GM18873 (cell line): ENCODE measurements around the gene ARHGAP15.

Source experiments
- ATAC-seq: cut with Tn5 transposase; IDR thresholded peaks from one replicate; pipeline ENCODE4 v1.9.1; 2021; ENCODE audit warnings: mild to moderate bottlenecking, moderate library complexity, moderate number of reproducible peaks; ENCODE audit not compliant: unreplicated experiment, low FRiP score

ARHGAP15 gene

DNA sequence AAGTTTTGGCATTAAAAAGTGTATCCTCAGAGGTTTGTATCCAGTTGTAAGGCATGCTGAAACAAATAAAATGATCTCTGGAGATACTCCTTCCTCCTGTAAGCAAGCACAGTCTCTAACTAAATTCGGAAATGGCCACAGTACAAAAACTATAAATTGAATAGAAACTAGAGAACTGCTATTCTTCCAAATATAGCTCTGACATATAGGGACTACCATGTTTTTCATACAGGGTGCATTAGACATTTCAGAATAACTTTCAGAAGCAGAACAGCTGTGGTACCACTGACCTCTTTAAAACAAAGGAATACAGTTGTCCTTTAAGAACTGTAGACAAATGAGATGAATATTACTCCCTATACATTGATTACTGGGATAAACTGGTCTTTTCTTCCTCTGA lies 568.5 kb downstream of the ARHGAP15 start:
- no peak for ATAC-seq

DNA sequence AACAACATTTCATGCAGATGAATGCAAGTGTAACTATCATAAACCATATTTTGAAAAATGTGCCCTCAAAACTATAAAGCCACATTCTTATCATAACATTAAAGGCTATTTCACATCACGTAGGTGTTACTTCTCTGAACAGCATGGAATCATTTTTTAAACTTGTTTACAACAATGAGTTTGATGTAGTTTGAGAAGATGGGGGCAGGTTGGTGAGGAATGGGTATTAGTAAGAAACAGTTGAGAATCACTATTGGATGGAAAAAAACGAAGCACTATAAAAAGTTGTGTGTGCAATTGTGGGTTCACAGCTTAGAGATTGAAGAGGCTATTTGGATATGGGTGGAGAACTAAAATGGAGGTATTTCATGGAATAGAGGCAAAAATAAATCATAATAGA lies 569.1 kb downstream of the ARHGAP15 start:
- no peak for ATAC-seq

- ATAC-seq = no peak
Observed at GRCh38 chr2:143698888-143699570, 569.8 kb downstream of the ARHGAP15 start.

DNA sequence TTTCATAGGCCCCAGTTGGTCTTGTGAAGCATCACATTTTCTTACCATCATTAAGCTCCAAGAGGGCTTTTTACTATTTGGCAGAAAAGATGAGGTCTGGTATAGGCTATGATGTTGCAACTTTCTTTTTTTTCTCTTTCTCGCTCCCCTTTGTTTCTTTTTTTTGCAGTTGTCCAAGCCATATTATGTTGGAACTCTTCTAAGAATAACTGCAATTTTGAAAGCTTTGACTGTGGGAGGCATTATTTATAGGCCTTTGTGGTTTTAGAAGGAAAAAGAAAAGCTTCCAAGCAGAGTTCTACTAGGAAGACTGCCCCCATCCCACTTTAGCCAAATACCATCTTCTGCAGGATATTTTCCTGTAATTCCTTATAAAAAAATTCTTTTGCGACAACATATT lies 571.6 kb downstream of the ARHGAP15 start:
- ATAC-seq = no peak

DNA sequence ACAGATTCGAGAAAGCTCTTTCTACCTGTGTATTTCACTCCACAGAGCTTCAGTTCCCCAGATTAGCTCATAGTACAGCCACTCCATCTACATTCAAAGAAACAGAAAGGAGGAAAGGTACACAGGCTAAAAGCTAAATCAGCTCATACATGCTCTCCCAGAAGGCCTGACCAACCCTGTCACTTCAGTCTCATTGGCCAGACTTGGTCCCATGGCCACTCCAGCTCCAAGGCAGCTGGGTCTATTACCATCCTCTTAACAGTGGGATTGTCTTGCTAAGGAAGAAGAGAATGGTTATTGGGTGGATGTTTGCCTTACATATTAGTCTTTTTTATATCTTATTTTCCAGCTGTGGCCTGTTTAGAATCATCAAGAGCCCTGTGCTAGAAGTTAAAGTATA lies 572.6 kb downstream of the ARHGAP15 start:
- ATAC-seq = no peak

- ATAC-seq = no peak
Observed at GRCh38 chr2:143702931-143703330, 573.7 kb downstream of the ARHGAP15 start.

GRCh38 chr2:143704451-143705106 lies 575.4 kb downstream of the ARHGAP15 start:
- ATAC-seq = no peak

- ATAC-seq = no peak
Observed at GRCh38 chr2:143705108-143705707, 576.0 kb downstream of the ARHGAP15 start.

GRCh38 chr2:143706354-143706753 lies 577.1 kb downstream of the ARHGAP15 start:
- no peak for ATAC-seq

DNA sequence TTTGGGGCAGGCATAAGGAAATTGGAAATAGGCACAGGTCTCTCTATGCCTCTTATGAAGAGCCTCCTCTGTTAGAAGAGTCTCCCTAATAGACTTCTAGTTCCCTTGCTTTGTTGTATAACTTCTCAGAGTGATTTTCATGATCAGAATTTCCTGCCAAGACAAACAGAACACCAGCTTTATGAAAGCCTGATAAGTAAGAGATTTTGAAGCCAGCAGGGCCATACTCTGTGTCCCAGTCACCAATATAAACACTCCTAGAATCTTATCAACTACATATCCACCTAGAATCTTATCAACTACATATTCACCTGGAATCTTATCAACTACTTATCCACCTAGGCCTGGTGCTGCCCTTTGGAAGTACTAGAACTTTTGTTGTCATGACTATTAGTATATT lies 579.5 kb downstream of the ARHGAP15 start:
- no peak for ATAC-seq

DNA sequence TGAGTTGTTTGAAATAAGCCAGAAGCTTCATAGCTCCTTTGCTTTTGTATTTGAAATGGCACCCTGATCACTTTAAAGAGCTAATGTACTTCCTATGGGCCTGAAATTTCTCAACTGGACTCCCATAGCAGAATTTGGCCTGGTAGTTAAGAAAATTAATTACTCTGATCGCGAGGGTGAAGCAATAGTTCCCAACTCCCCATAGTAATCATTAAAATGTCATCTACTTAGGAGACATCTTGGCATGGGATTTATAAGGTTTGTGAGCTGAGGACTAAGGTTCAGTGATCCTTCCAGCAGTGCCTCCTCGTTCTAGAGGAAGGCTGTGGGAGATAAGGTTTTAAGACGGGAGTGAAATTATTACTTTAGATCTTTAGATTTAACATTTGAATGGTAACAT lies 581.0 kb downstream of the ARHGAP15 start:
- ATAC-seq = no peak

DNA sequence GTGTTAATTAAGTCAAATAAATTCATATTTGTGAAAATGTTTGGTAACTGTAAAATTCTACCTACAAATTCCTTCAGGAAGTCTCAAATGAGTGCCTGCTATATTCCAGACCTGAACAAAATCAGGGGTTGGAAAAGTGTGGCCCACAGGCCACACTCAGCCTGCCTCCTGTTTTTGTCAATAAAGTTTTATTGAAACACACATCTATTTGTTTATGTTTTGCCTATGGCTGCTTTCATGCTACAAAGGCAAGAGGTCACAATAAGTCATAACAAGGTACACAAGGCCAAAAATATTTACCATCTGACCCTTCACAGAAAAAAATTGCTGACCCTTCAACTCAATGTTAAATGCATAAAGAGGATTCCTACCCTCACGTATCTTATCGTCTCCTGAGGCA lies 581.7 kb downstream of the ARHGAP15 start:
- no peak for ATAC-seq

GRCh38 chr2:143716522-143716921 lies 587.3 kb downstream of the ARHGAP15 start:
- ATAC-seq = no peak

DNA sequence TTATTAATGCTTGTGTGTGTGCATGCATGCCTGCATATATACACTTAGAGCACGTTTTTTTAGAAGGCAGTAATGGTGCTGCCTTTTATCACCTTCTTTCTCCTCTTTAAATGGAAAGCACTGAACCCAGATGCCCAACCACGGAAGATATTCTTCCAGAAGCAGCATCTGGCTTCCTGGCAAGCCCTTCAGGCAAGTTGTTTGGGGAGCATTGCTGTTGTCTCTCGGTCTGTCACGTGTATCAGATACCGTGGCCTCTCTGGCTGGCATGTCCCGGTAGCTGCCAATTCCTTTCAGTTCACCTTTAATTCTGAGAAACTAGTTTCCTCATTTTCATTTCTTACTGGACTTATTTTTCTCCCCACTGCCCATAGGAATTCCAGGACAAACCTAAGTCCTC lies 587.8 kb downstream of the ARHGAP15 start:
- ATAC-seq = no peak

DNA sequence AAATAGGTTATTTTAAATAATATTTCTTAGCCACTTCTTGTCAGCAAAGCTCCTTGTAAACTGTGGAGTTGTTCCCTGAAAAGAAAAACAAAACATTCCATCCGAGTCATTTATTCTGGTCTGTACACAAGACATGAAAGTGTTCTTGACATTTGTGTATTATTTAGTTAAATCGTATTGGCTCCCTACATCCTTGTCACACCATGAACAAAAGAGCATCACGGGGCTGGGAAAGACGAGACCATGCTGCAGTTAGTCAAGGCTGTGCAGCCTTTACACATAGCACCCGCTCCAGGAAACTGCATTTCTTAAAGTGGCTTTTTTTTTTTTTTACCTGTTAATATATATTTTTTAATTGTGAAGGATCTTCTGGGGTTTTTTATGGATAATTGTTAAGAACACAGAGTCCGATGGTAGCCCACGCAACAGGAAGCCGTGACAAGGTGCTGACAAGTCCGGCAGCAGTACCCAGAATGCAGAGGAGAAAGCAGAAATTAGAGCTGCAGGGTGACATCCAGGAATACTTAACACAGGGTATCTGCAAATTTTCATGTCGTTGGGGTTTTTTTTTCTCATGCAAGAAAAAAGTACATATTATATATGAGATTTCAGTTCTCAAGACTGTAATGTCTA lies 588.4 kb downstream of the ARHGAP15 start:
- no peak for ATAC-seq

- ATAC-seq = no peak
Observed at GRCh38 chr2:143718745-143719144, 589.5 kb downstream of the ARHGAP15 start.

- ATAC-seq = no peak
Observed at GRCh38 chr2:143719406-143719805, 590.2 kb downstream of the ARHGAP15 start.

DNA sequence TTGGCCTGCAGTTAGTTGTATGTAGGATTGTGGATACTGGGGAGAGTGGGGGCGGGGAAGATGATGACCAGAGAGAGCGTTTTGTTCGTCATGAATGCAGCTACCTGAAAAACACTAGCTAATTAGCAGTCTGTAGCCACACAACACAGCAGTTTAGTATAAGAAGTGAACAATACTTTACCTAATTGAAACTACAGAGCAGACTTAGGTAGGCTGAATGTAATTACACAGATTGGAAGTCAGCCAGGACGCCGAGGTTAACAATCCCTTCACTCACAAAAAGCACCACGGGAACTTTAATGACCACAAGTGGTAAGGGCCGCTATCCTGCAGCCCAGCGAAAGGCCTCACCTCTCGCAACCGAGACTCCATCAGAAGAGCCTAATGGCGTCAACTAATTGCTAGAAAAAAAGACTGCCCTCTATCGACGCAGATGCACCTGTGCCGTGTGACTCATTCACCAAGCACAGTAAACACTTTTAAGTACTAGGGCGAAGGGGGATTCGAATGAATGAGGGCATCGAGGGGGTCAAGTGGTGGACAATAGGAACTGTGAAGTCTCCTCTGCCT lies 591.0 kb downstream of the ARHGAP15 start:
- no peak for ATAC-seq

GRCh38 chr2:143725400-143725799 lies 596.2 kb downstream of the ARHGAP15 start:
- no peak for ATAC-seq

DNA sequence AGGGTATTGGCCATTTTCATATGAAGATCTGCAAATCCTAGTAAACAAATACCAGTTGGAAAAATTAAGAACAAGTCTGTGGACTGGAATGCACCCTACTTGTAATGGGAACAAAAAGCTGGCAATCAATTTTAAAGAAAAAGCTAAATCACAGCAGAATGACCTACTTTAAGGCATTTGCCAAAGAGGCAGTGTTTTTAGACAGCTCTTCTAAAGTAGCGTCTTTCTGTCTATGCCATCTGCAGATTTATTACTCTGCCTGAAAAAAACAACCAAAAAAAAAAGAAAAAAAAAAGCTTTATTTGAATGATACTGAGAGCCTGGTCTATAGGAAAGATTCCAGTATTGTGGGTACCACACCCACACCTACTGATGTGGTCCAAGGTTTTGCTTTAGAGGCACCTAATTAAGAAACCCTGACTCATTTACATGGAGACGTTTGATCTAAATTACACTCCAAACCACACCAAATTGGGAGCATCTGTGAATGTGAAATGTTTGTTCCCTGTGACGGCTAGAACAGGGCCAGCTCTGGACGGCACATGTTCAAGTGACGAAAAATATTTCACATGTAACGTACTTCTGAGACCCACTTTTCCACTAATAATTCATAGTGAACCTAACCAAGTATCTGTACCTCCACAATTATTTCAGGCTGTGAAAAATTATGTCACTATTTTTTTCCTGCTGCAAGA lies 597.1 kb downstream of the ARHGAP15 start:
- ATAC-seq = no peak

DNA sequence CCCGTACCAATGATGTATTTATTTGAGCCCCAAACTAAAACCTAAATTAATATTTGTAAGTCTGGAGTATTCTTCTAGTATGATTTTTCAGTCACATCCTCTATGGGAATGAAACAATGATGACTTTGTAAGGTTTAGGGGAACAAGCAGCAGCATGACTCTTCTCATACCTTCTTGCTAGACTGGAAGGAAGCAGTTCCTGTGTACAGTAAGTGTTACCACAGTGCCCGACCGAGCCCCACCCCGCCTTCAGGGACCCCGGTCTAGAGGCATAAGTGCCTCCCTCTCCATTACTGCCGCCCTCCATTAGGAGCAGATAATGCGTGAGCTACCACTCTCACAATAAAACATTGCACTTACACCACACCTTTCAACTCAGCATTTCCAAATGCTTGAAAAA lies 599.3 kb downstream of the ARHGAP15 start:
- ATAC-seq = no peak
